Stimulated activated CD8-positive, alpha-beta memory T cell treated with anti-CD3 and anti-CD28 coated beads, Interleukin-12 subunit alpha, Interleukin-12 subunit beta, amount 100 ng/mL, for 24 hours (primary cell): ENCODE data around the gene TTC31.
"Not testable (repeated sequence)": the region's sequence is repeated elsewhere in the genome, so short reads cannot be mapped to it uniquely, and the experiment has no call there.

Experiments used
- DNase-seq: peaks from one replicate; pipeline ENCODE4 v3.0.0-alpha.2; 2020; ENCODE audit errors: extremely low read depth

TTC31 gene

GRCh38 chr2:74457129-74457548, 25.7 kb upstream of the TTC31 start:
- DNase-seq: no peak

GRCh38 chr2:74457549-74458131, 25.2 kb upstream of the TTC31 start:
- peak; percentile 68 for DNase-seq

- peak; percentile 97 for DNase-seq
These were observed 24.5 kb upstream of the TTC31 start, which contains the start of gene WBP1 for GRCh38 chr2:74458132-74458937. TSS of gene WBP1 (plus strand) at chr2:74458438. CDS start at chr2:74458603, 165 bp downstream.

GRCh38 chr2:74458938-74459363, 23.9 kb upstream of the TTC31 start:
- no peak for DNase-seq

- DNase-seq: not testable (repeated sequence)
These were observed 23.3 kb upstream of the TTC31 start for GRCh38 chr2:74459503-74460118.

DNA sequence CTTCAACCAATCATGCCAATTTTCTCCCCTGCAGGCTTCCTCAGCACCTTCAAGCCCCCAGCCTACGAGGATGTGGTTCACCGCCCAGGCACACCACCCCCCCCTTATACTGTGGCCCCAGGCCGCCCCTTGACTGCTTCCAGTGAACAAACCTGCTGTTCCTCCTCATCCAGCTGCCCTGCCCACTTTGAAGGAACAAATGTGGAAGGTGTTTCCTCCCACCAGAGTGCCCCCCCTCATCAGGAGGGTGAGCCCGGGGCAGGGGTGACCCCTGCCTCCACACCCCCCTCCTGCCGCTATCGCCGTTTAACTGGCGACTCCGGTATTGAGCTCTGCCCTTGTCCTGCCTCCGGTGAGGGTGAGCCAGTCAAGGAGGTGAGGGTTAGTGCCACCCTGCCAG, 22.7 kb upstream of the TTC31 start:
- not testable (repeated sequence) for DNase-seq

GRCh38 chr2:74461187-74462053, 21.5 kb upstream of the TTC31 start:
- DNase-seq: no peak

DNA sequence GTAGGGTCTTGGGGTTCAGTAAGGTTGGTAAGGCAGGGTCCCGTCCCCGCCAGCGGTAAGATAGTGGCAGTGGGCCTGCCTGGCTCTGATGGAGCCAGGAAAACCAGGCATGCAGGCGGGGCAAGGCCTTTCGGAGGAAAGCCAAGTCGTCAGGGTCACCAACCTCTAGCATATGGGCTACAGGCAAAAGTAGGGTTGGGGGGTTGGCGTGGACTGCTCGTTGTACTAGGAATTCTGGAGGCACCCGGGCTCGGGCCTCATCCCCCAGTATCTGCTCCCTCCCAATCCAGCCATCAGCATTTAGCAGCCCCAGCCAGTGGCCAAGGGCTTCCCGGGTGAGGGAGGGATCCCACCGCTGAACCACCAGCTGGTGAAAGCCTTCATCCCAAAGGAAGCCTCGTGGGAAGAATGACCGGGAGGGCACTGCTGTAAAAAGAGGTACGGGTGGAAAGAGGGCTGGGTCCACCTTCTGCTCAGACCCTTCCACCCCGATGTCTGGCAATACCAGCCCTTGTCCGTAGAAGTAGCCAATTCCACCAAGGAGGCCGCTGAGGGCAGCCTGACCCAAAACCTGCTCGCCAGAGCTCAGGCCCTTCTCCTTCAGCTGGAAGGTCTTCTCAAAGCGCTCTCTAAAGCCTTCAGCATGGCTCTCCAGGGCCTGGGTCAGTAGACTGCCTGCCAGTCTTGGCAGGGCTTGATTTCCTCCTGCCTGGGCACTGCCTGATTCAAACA, 20.7 kb upstream of the TTC31 start:
- DNase-seq: no peak

GRCh38 chr2:74462786-74463105, 20.1 kb upstream of the TTC31 start:
- no peak for DNase-seq

DNA sequence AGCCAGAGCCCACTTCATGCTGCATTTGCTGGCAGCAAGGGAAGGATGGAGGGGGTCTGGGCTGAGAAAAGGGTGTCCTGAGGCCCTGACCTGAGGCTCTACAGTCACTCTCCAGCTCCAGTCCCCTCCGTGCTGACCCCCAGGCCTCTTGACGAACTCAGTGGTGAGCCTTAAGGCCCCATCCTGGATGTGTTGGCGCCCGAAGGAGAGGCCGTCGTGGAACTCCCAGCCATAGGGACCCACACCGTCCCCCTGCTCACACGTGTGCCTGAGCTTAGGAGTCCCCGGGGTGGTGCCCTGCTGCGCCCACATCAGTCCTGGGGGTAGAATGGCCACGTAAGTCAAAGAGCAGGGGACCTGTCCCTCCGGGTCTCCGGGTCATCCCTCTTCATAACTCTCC, 18.5 kb upstream of the TTC31 start:
- no peak for DNase-seq

DNA sequence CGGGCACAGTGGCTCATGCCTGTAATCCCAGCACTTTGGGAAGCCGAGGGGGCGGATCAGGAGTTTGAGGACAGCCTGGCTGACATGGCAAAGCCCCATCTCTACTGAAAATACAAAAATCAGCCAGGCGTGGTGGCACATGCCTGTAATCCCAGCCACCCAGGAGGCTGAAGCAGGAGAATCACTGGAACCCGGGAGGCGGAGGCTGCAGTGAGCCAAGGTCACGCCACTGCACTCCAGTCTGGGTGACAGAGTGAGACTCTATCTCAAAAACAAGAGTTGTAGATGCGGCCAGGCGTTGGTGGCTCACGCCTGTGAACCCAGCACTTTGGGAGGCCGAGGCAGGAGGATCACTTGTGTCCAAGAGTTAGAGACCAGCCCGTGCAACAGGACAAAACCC, 12.1 kb upstream of the TTC31 start:
- not testable (repeated sequence) for DNase-seq

GRCh38 chr2:74471332-74472065, 11.4 kb upstream of the TTC31 start:
- no peak for DNase-seq

DNA sequence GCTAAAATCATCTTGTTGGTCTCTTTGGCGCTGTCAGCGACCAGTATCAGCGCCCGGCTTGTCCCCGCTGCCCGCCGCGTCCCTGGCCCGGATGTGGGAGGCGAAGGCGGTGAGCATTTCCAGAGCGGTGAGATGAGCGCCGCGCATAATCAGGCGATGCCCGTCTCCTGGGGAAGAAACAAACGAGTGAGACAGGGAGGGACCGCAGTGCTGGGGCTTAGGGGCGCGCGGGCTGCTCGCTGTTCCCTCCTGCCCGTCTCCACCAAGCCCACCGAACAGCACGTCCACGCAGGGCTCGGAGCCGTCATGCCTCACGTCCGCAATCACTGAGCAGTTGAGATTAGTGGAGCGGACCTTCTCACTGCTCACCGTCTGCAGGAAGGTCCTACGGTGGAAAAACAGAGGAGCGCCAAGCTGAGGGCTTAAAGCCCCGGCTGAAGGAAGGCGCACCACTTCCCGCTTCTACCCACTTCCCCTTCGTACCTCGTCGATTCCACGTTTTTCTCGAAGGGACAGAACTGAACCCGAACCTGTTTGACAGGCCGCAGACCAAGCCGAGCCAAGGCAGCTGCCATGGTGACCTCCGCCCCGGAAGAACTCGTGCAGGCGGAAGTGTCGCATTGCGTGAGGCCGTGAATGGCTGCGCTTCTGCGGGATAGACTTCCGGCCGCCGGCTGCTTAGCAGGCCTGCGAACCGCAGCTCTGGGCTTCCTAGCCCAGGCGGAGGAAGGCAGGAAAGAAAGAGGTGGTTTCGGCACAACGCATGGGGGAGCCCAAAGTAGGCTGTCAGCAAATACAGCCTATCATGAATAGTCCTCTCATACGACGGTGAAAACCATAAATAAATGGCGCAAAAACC, 10.6 kb upstream of the TTC31 start, which contains the start of gene MRPL53:
Gene MRPL53 (minus strand): TSS at position 595 of the 859 bp plus-strand sequence. CDS start 20 bp downstream, at position 575.
- DNase-seq: peak; percentile 87

GRCh38 chr2:74472945-74473258, 10.0 kb upstream of the TTC31 start:
- DNase-seq: no peak

DNA sequence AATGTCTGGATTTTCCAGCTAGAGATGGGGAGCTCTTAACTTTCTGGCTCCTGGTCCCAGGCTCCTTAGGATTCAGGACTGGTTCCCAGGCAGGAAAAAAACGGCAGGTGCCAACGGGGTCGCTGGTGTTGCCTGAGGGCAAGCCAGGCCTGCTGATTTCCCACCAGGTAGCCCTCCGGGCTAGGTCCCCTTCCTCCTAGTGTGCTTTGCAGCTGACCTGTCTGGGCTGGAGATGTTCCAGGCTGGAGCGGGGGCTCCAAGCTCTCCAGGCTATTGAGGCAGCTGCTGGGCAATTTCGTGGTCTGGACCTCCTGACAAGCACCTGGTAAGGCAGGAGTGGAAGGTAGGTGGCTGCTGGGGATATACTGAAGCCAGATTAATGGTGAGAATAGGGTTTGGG, 8.4 kb upstream of the TTC31 start:
- no peak for DNase-seq

DNA sequence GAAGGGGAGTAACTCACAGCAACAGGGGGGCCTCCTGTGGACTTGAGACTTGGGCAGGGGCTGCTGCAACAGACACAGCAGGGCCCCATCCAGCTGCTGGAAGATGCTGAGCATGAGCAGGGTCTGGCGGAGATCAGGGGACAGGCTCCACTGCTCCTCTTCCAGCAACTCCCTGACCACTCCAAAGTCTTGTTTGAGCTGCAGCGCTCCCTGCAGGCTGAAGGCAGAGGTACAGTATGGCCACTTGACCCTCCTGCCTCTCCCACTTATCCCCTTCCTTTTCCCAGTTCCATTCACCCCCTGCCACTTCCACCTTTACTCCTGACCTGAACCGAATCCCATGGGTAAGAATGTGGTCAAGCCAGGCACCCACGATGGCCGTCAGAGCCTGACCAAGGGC, 8.0 kb upstream of the TTC31 start:
- no peak for DNase-seq

GRCh38 chr2:74481431-74481830, 1.4 kb upstream of the TTC31 start:
- DNase-seq: no peak

GRCh38 chr2:74481961-74482800, 700 bp upstream of the TTC31 start:
- no peak for DNase-seq

- not testable (repeated sequence) for DNase-seq
These were observed 839 bp downstream of the TTC31 start for GRCh38 chr2:74483675-74484164.
